SK-N-MC (cell line): ENCODE measurements around the gene ZNF362.

Experiments
- EZH2 ChIP-seq: fragments of 200-600 bp; sonication (generic); IDR thresholded peaks from one replicate; pipeline ENCODE4 v1.6.1; 2017; ENCODE audit warnings: antibody characterized with exemption
- FOXP2 ChIP-seq: optimal IDR thresholded peaks from 2 replicates; pipeline ENCODE3; 2011; ENCODE audit warnings: mild to moderate bottlenecking, moderate library complexity; ENCODE audit not compliant: insufficient read depth; ENCODE audit errors: extremely low read length, control extremely low read depth
- POLR2AphosphoS5 ChIP-seq: IDR thresholded peaks from 2 replicates; pipeline ENCODE4 v1.6.1; 2012; ENCODE audit warnings: mild to moderate bottlenecking, low read depth, low read length, borderline replicate concordance

DNA sequence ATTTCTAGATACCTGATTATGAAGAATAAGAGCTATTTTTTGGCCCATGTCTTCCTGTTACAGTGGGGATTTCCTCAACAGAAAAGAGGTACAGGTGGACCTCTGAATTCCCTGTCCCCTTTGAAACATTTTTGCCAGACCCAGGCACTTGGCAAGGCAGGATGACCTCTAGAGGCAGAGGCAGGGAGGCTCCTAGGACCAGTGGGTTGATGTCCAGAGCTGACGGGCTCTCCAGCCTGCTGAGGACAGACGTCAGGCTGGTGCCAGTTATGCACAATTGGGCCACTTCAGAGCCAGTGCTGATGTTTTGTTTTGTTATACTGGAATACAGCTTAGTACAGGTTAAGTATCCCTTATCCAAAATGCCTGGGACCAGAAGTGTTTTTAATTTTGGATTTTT is 83.1 kb downstream of the ZNF362 start:
- TF ChIP-seq EZH2 (no peak), POLR2AphosphoS5 (no peak), FOXP2 (no peak)
